Hepatocyte (in vitro differentiated cells): ENCODE measurements around the gene TCF4. TPM values are rescaled to one million over a fixed set of nuclear protein-coding genes. Genes with fewer than 3 reads are reported as not detected.

Experiments used
- DNase-seq: peaks from one replicate; pipeline ENCODE4 v3.0.0-alpha.2; 2016; ENCODE audit warnings: low spot score
- H2AFZ ChIP-seq: fragments of 200-600 bp; sonication (generic); 2 replicates; pipeline ENCODE4 v1.6.0; 2016; ENCODE audit warnings: antibody characterized with exemption, mild to moderate bottlenecking
- H3K27ac ChIP-seq: fragments of 200-600 bp; sonication (generic); 2 replicates; pipeline ENCODE4 v1.5.1; 2016; ENCODE audit warnings: mild to moderate bottlenecking
- H3K27me3 ChIP-seq: fragments of 200-600 bp; sonication (generic); 2 replicates; pipeline ENCODE4 v1.6.1; 2016
- H3K36me3 ChIP-seq: fragments of 200-600 bp; sonication (generic); replicated peaks from 2 replicates; pipeline ENCODE4 v1.5.1; 2016; ENCODE audit warnings: low read depth; ENCODE audit not compliant: insufficient read depth
- H3K4me1 ChIP-seq: fragments of 200-600 bp; sonication (generic); 2 replicates; pipeline ENCODE4 v1.5.1; 2016; ENCODE audit warnings: mild to moderate bottlenecking, moderate library complexity; ENCODE audit not compliant: insufficient read depth
- H3K4me2 ChIP-seq: fragments of 200-600 bp; sonication (generic); 2 replicates; pipeline ENCODE4 v1.6.0; 2016
- H3K4me3 ChIP-seq: fragments of 200-600 bp; sonication (generic); 2 replicates; pipeline ENCODE4 v1.5.1; 2016; ENCODE audit warnings: mild to moderate bottlenecking
- H3K79me2 ChIP-seq: fragments of 200-600 bp; sonication (generic); 2 replicates; pipeline ENCODE4 v1.6.0; 2017; ENCODE audit warnings: mild to moderate bottlenecking
- H3K9me2 ChIP-seq: fragments of 200-600 bp; sonication (generic); replicated peaks from 2 replicates; pipeline ENCODE4 v1.6.0; 2017; ENCODE audit warnings: mild to moderate bottlenecking; ENCODE audit not compliant: insufficient read depth
- H3K9me3 ChIP-seq: fragments of 200-600 bp; sonication (generic); 2 replicates; pipeline ENCODE4 v1.5.1; 2016; ENCODE audit warnings: low read depth, mild to moderate bottlenecking
- H4K20me1 ChIP-seq: fragments of 200-600 bp; sonication (generic); 2 replicates; pipeline ENCODE4 v1.6.0; 2016; ENCODE audit warnings: mild to moderate bottlenecking; ENCODE audit not compliant: insufficient read depth, poor library complexity, severe bottlenecking
- CTCF ChIP-seq: fragments of 200-600 bp; sonication (generic); IDR thresholded peaks from 2 replicates; pipeline ENCODE4 v1.5.1; 2016; ENCODE audit warnings: antibody characterized with exemption, mild to moderate bottlenecking; ENCODE audit not compliant: poor library complexity
- EZH2 ChIP-seq: fragments of 200-600 bp; sonication (generic); IDR thresholded peaks from 2 replicates; pipeline ENCODE4 v1.6.1; 2016; ENCODE audit warnings: antibody characterized with exemption, mild to moderate bottlenecking, borderline replicate concordance
- EZH2phosphoT487 ChIP-seq: fragments of 200-600 bp; sonication (generic); IDR thresholded peaks from one replicate; pipeline ENCODE4 v1.6.1; 2018; ENCODE audit warnings: antibody characterized with exemption, mild to moderate bottlenecking, low read depth, moderate library complexity; ENCODE audit not compliant: unreplicated experiment, severe bottlenecking
- WGBS: methylation state at CpG from one replicate; pipeline ENCODE4 v1.1.6; 2016; ENCODE audit warnings: low lambda C conversion rate; ENCODE audit errors: missing lambda C conversion rate; 5-methylcytosine and 5-hydroxymethylcytosine counted together
- polyA plus RNA-seq: library from polyadenylated mRNA; unstranded; fragments of >200 nt; fragmentation: Nextera tagmentation; extraction: Ambion mirVana; gene quantifications from 2 replicates; pipeline ENCODE4 v1.2.1, GENCODE V29; 2016
- total RNA-seq: library from RNA; depleted of rRNA; stranded (reverse); fragments of >200 nt; gene quantifications from 2 replicates; pipeline ENCODE4 v1.2.3, GENCODE V29; 2014

Gene TCF4
- total and polyA plus RNA-seq, 2 experiments from 2014 or later = 40.5 to 65.2 TPM

- 94% methylated on average over 2 of the region's 2 CpGs for WGBS
- Histone ChIP-seq H3K79me2 (peaks cover 6% of the 10 kb centered on the region), H3K9me3 (no peaks in the 10 kb centered on the region), H2AFZ (no peak overlapping the region), H3K27me3 (no peaks in the 10 kb centered on the region), H4K20me1 (no peaks in the 10 kb centered on the region), H3K4me3 (no peak overlapping the region), H3K4me1 (no peaks in the 10 kb centered on the region), H3K9me2 (no peaks in the 10 kb centered on the region), H3K27ac (no peak overlapping the region), H3K4me2 (no peak overlapping the region), H3K36me3 (no peaks in the 10 kb centered on the region)
- DNase-seq = no peak
- TF ChIP-seq EZH2 = no peak
- no peak for TF ChIP-seq CTCF
- no peak for TF ChIP-seq EZH2phosphoT487
These were observed 5.9 kb upstream of the TCF4 start for GRCh38 chr18:55593888-55594287.

DNA sequence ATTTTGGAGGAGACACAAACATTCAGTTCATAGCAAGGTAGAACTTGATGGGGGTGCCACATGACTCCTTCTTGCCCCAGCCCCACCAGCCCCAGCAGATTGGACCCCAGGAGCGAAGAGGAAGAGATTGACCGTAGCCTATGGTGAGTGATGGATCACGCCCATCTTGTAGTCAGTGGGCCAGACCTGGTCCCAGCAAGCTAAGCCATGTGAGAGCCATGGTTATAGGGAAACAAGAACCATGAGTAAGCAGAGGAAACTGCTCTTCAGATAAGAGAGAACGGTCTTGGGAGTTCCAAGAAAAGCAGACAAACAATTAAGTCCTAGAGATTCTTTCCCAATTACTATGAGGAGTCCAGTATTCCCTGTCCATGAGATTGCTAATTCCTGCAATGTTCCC, 4.6 kb upstream of the TCF4 start:
- H3K4me2 ChIP-seq = no peak overlapping the region
- no peak for DNase-seq
- no peak overlapping the region for H3K4me3 ChIP-seq
- H3K36me3 ChIP-seq = no peaks in the 10 kb centered on the region
- no peaks in the 10 kb centered on the region for H3K9me2 ChIP-seq
- no peaks in the 10 kb centered on the region for H3K4me1 ChIP-seq
- H2AFZ ChIP-seq = no peak overlapping the region
- TF ChIP-seq EZH2 (no peak), CTCF (no peak), EZH2phosphoT487 (no peak)
- WGBS = 70% methylated on average over 4 of the region's 4 CpGs
- no peaks in the 10 kb centered on the region for H4K20me1 ChIP-seq
- no peak overlapping the region for H3K27ac ChIP-seq
- no peaks in the 10 kb centered on the region for H3K9me3 ChIP-seq
- peaks cover 7% of the 10 kb centered on the region for H3K79me2 ChIP-seq
- no peaks in the 10 kb centered on the region for H3K27me3 ChIP-seq

DNA sequence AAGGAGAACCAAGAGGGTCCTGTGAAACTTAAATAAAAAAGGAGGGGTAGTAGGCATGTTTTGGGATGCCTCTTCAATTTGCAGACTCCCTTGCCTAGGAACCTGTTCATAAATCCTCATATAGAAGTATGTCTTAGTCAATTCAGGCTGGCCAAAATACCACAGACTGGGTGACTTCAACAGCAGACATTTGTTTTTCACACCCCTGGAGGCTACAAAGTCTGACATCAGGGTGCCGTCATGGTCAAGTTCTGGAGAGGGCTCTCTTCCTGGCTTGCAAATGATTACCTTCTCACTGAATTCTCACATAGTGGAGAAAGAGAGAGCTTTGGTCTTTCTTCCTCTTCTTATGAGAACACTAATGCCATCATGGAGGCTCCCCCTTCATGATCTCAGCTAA, 4.1 kb upstream of the TCF4 start:
- no peaks in the 10 kb centered on the region for H3K4me1 ChIP-seq
- peaks cover 11% of the 10 kb centered on the region for H3K79me2 ChIP-seq
- no peak for DNase-seq
- H3K27me3 ChIP-seq = no peaks in the 10 kb centered on the region
- no peak overlapping the region for H3K4me3 ChIP-seq
- H3K9me2 ChIP-seq = no peaks in the 10 kb centered on the region
- H3K4me2 ChIP-seq = no peak overlapping the region
- TF ChIP-seq EZH2 (no peak), EZH2phosphoT487 (no peak), CTCF (no peak)
- H2AFZ ChIP-seq = no peak overlapping the region
- H3K36me3 ChIP-seq = no peaks in the 10 kb centered on the region
- WGBS = 70% methylated on average over 1 of the region's 1 CpG
- H4K20me1 ChIP-seq = no peaks in the 10 kb centered on the region
- H3K27ac ChIP-seq = no peak overlapping the region
- H3K9me3 ChIP-seq = no peaks in the 10 kb centered on the region
